Right lung (tissue), 10 donors: Measurements from ENCODE around the gene NME8. TPM values are rescaled to one million over a fixed set of nuclear protein-coding genes. Genes with fewer than 3 reads are reported as not detected.
"Not testable (repeated sequence)": the region's sequence is repeated elsewhere in the genome, so short reads cannot be mapped to it uniquely, and the experiment has no call there.

Experiments used
- DNase-seq, 2 donors: peaks; one replicate each; pipeline ENCODE4 v3.0.0-alpha.2; 2013
- long read RNA-seq, 8 donors: transcript quantifications; one replicate each; lab custom pipeline, GENCODE V29; 2026
- polyA plus RNA-seq, 5 donors: library from polyadenylated mRNA; unstranded; fragments of 120-200 nt; gene quantifications; one replicate each; pipeline versions ENCODE4 v1.2.1 to v1.2.3, GENCODE V29; 2013; ENCODE audit warnings: inconsistent platforms in 1 of 5, low replicate concordance in 1 of 5; ENCODE audit not compliant: insufficient read length in 5 of 5, insufficient read depth in 1 of 5

The NME8 gene
- under 1 TPM in 2 of 5 donors, not detected in 3; 0.35 to 0.48 TPM for polyA plus RNA-seq
- long read RNA-seq, donor 1 = 0 reads
- long read RNA-seq, donor 2 = 0 reads
- long read RNA-seq, donor 3 = 0 reads
- long read RNA-seq, donor 4 = 0 reads
- long read RNA-seq, donor 5 = 0 reads
- long read RNA-seq, donor 6 = 0 reads
- long read RNA-seq, donor 7 = 0 reads
- long read RNA-seq, donor 8 = 0 reads

- no peak for DNase-seq
Measured at GRCh38 chr7:37848297-37848696, at the start of gene NME8. NME8 (plus strand) TSS chr7:37848597; CDS start chr7:37850267, 1,670 bp downstream.

DNA sequence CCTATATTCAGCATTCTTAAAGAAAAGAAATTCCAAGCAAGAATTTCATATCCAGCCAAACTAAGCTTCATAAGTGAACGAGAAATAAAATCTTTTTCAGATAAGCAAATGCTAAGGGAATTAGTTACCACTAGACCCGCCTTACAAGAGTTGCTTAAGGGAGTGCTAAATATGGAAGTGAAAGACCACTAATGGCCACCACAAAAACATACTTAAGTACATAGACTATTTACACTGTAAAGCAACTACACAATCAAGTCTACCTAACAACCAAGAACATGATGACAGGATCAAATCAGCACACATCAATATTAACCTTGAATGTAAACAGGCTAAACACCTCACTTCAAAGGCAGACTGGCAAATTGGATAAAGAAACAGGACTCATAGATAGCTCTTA is 42.2 kb upstream of the NME8 start:
- DNase-seq = no peak

DNA sequence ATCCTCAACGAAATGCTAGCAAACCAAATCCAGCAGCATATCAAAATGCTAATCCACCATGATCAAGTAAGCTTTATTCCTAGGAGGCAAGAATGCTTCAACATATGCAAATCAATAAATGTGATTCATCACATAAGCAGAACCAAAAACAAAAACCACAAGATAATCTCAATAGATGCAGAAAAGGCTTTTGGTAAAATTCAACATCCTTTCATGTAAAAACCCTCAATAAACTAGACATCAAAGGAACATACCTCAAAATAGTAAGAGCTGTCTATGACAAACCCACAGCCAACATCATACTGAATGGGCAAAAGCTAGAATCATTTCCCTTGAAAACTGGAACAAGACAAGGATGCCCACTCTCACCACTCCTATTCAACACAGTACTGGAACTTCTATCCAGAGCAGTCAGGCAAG is 36.2 kb upstream of the NME8 start:
- DNase-seq = not testable (repeated sequence)

GRCh38 chr7:37815671-37816371 is 32.6 kb upstream of the NME8 start:
- DNase-seq = no peak

- no peak for DNase-seq
Measured at GRCh38 chr7:37816922-37817590, 31.3 kb upstream of the NME8 start.

GRCh38 chr7:37817591-37817960 is 30.8 kb upstream of the NME8 start:
- no peak for DNase-seq

DNA sequence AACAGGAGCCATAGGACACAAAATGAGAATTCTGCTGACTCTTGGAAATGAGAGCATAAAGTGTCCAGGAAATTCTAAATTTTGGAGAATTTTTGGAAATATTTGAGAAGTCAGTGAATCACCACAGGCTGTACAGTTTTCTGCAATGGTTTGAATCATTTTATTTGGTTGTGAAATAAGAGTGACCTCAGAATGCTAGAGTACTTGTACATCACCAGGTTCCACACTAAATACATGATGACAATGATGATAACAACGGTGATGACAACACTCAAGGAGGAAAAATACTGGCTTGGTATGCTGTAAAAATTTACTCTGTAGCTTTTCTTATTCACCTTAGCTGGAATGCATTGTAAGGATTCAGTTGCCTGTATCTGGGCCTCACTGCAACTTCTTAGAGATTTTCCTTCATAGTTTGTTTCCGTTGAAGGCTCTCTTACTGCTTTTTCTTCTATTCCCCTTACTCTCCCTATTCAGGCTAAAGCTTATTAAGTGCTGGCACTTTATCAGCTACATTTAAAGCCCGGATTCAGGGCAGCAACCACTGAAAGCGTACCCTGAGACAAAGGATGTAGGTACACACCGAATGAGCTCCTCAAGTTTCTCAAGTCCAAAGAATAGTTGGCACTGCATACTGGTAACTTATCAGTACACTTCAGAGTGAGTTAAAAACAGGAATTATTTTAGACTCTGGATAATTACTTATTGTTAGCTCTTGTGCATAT is 30.2 kb upstream of the NME8 start:
- no peak for DNase-seq

- no peak for DNase-seq
Measured at GRCh38 chr7:37820708-37821468, 27.5 kb upstream of the NME8 start.

- DNase-seq = no peak
Measured at GRCh38 chr7:37822946-37823345, 25.5 kb upstream of the NME8 start.

DNA sequence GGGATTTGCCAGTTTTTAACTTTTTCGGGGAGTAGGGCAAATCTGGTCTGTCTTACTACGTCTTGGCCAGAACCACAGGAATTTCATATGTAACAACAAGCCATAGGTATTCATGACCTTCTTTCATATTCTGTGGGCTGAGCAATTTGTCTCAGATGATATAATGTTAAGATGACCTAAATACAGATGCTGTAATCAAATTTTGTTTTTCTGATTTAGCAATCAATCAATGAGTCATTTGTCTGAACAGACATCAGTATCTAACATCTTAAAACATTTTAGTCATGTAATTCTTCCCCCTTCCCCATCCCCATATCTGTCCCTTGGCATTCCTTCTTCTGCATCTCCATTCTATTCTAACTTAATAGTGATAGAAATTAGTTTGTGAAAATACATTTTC is 24.8 kb upstream of the NME8 start:
- DNase-seq = no peak

DNA sequence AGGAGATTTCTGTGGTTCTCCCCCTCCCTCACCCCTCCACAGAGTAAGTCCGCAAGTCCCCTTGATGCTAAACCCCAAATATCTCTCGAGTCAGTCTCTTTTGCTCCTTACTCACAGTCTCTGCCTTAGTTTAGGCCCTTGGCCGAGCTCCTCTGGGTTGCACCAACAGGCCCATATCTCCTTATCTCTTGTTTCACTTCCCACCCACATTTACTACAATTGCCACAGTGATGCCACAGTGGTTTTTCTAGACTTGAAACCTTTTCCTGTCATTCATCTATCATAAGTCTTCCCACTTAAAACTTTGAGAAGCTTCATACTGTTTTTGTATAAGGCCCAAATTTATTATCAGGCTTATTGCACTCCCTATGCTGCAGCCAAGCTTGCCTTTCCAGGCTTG is 23.4 kb upstream of the NME8 start:
- DNase-seq = no peak

DNA sequence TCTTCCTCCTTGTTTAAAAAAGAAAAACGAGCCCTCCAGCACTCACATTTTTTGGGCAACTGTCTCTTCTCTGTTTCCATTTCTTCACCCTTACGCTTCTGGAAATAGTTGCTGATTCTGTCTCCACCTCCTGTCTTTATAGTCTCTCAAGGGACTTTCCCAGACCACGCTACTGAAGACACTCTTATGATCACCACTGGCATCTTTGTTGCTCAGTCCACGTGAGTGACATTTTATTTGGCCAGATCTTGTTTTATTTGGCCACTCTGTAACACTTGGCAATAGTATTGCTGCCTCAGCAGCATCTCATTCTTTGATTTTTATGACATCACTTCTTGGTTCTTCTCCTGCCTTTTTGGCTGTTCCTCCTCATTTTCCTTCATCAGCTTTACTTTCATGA is 21.6 kb upstream of the NME8 start:
- no peak for DNase-seq

DNA sequence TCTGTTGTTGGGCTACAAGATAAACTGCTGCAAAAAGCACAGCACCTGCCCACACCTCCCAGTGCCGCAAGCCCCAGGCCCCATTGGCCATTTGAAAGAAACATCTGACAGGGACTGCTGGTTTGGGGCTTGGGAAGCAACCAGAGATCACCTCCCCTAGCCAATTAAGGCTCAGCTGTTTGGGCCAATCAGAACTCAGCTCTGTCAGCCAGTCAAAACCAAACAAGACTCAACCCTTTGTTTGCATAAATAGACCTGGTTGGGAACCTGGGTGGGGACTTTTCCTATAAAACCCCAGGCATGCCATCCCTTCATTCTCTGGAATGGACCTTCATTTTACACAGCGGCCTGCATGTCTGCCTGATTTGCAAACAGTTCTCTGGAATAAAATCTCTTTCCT is 17.2 kb upstream of the NME8 start:
- DNase-seq = no peak

- peak; percentile 92 to 94 for DNase-seq
Measured at GRCh38 chr7:37832194-37832593, 16.2 kb upstream of the NME8 start.

DNA sequence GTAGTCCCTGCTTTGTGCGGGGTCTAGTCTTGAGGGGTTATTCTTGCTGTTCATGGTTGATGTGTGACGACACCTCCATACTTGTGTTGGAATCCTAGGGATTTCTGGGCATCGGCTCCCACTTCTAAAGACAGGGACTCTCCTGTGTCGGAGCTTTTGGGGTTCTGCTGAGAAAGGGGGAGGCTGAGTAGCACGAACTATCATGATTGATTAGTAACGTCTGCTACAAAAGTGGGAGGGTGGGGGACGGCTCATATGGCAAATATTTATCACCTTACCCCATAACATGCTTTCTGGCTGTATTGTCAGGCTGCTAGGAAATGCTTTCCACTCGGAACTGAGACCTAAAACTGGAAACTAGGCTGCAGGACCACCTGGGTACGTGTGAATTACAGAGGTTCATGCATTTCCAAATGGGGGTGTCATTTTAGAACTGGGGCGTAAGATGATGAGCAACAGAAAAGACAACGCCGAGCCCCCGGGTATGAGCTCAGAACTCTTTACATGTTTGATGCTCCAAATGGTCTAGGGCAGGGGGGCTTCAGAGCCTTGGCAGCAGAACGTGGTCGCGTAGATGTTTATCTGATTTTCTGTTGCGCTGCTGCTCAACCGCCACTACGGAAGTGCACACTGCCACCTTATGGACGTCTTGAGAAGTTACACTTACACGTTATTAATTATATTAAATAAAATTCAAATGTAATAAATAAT is 15.1 kb upstream of the NME8 start:
- DNase-seq = peak in 1 of 2 donors; percentile 57

- no peak for DNase-seq
Measured at GRCh38 chr7:37833818-37834146, 14.6 kb upstream of the NME8 start.

DNA sequence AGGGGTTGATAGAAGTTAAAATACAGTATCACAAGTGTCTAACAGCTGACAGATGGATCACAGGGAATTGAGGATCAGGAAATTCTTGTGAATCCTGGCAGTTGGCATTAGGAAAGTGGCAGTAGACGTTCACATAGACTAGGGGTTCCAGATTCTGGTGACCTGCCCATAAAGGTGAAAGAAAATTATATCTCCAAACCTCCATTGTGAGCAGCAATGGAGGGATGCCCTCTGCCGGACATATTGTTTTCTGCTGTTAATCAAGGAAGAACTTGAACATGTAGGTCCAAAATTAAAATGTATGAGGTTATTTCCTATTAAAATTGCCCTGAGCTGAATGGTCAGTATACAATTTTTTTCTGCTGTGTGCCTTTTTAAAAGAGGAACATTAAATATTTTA is 5.1 kb downstream of the NME8 start:
- no peak for DNase-seq

DNA sequence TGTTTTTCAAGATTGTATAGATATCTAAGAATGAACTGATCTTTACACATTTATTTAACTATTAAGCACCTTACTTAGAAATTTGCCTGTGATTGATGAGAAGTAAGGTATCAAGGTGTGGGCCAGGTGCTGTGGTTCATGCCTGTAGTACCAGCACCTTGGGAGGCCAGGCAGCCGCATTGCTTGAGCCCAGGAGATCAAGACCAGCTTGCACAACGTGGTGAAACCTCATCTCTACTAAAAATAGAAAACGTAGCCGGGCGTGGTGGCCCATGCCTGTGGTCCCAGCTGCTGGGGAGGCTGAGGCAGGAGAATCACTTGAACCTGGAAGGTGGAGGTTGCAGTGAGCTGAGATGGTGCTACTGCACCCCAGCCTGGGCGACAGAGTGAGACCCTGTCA is 33.7 kb downstream of the NME8 start:
- no peak for DNase-seq

DNA sequence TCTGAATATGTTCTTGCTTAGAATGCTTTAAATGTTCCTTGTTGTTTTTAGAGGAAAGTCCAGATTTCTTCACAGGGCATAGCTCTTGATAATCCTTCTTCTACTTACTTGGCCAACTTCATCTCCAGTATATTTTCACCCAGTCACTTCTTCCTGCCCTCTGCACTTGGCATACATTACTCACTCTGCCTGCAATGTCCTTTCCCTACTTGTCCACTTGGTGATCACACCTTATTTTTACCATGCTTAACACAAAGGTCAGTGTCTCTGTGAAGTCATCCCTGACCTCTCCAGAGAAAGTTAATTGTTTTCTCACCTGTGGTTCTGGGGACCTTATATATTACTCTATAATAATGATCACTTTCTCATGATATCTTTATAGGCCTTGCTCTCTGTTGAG is 45.0 kb downstream of the NME8 start:
- DNase-seq = no peak

- DNase-seq = no peak
Measured at GRCh38 chr7:37894671-37895070, 46.3 kb downstream of the NME8 start.

- no peak for DNase-seq
Measured at GRCh38 chr7:37899712-37900247, 51.4 kb downstream of the NME8 start.
